Measurements from ENCODE around the gene SLC7A14.

Gene SLC7A14

GRCh38 chr3:170531657-170532335 lies 54.1 kb downstream of the SLC7A14 start:
- DNase-seq, result no peak

- no peak for DNase-seq
Measured at GRCh38 chr3:170531054-170531453, 54.8 kb downstream of the SLC7A14 start.

GRCh38 chr3:170529912-170530311 lies 56.0 kb downstream of the SLC7A14 start:
- DNase-seq, result no peak

GRCh38 chr3:170529346-170529745 lies 56.5 kb downstream of the SLC7A14 start:
- DNase-seq, result no peak

GRCh38 chr3:170528726-170529125 lies 57.1 kb downstream of the SLC7A14 start:
- DNase-seq, result no peak

GRCh38 chr3:170524073-170524472 lies 61.8 kb downstream of the SLC7A14 start:
- DNase-seq, result no peak

GRCh38 chr3:170523248-170523647 lies 62.6 kb downstream of the SLC7A14 start:
- no peak for DNase-seq

- no peak for DNase-seq
Measured at GRCh38 chr3:170522201-170522600, 63.7 kb downstream of the SLC7A14 start.

- peak; percentile 85 for DNase-seq
Measured at GRCh38 chr3:170520996-170521395, 64.9 kb downstream of the SLC7A14 start.

GRCh38 chr3:170517242-170517945 lies 68.5 kb downstream of the SLC7A14 start:
- DNase-seq, result no peak

- peak; percentile 13 for DNase-seq
Measured at GRCh38 chr3:170513642-170514041, 72.2 kb downstream of the SLC7A14 start.

GRCh38 chr3:170511371-170511770 lies 74.5 kb downstream of the SLC7A14 start:
- DNase-seq, result no peak

GRCh38 chr3:170508839-170509238 lies 77.0 kb downstream of the SLC7A14 start:
- no peak for DNase-seq

GRCh38 chr3:170508291-170508690 lies 77.6 kb downstream of the SLC7A14 start:
- DNase-seq, result no peak

- DNase-seq, result no peak
Measured at GRCh38 chr3:170507063-170507462, 78.8 kb downstream of the SLC7A14 start.

GRCh38 chr3:170506556-170506955 lies 79.3 kb downstream of the SLC7A14 start:
- no peak for DNase-seq

GRCh38 chr3:170502297-170502696 lies 83.6 kb downstream of the SLC7A14 start:
- no peak for DNase-seq

GRCh38 chr3:170500995-170501394 lies 84.9 kb downstream of the SLC7A14 start:
- no peak for DNase-seq

- DNase-seq, result no peak
Measured at GRCh38 chr3:170500462-170500861, 85.4 kb downstream of the SLC7A14 start.

- DNase-seq, result peak; percentile 43
Measured at GRCh38 chr3:170499562-170500156, 86.2 kb downstream of the SLC7A14 start.

- no peak for DNase-seq
Measured at GRCh38 chr3:170497207-170498095, 88.4 kb downstream of the SLC7A14 start.

- no peak for DNase-seq
Measured at GRCh38 chr3:170496868-170497140, 89.1 kb downstream of the SLC7A14 start.
